GM12891 (cell line): ENCODE measurements around the gene SIRT4.

Experiments used
- POLR2A ChIP-seq: IDR thresholded peaks from 2 replicates; pipeline ENCODE4 v1.6.1; 2011; ENCODE audit warnings: low read depth, low read length, control low read depth
- POLR2AphosphoS5 ChIP-seq: IDR thresholded peaks from 2 replicates; pipeline ENCODE4 v1.6.1; 2011; ENCODE audit warnings: low read depth, low read length, control low read depth

DNA sequence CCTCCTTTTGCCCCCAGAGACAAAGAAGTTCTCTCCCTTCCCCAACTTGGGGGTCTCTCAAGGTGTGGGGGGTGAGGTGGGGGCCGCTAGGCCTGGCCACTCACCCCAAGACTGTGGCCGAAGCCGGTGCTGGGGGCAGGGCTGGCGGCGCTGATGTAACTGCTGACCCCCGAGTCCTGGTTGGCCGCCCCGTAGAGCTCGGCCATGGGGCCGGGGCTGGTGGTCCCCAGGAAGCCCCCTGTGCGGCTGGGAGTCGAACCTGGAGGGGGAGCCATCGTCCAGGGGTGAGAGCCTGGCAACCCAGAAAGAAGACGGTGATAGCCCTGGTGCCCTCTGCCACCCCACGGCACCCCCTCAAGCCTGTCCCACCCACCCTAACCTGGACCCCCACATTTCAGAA lies 43.9 kb downstream of the SIRT4 start:
- TF ChIP-seq POLR2AphosphoS5 (no peak), POLR2A (no peak)
